ENCODE data around the gene ATAD2B.

The ATAD2B gene

DNA sequence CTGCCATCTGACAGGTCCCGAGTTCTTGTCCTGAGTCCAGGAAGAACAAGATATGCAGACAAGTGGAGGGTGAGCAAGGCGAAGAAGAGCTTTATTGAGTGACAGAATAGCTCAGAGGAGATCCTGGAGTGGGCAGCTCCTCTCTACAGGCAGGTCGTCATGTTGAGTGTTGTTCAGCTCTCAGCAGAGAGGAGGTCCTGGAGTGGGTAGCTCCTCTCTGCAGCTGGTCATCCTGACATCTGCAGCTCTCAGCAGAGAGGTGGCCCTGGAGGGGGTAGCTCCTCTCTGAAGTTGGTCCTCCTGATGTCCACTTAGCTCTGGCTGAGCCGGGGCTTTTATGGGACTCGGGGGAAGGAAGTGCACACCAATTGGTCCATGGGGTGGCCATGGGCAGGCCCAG, 90.4 kb downstream of the ATAD2B start:
- DNase-seq, result no peak

GRCh38 chr2:23835988-23836387, 90.9 kb downstream of the ATAD2B start:
- DNase-seq, result no peak

DNA sequence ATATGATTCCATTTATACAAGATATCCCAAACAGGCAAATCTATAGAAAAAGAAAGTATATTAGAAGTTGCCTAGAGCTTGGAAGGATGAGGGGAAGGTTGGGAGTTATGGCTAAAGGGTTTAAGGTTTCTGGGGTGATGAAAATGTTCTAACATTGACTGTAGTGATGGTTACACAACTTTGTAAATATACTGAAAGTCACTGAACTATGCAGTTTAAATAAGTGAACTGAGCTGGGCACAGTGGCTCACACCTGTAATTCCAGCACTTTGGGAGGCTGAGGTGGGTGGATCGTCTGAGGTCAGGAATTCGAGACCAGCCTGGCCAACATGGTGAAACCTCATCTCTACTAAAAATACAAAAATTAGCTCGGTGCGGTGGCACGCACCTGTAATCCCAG, 91.5 kb downstream of the ATAD2B start:
- no peak for DNase-seq

DNA sequence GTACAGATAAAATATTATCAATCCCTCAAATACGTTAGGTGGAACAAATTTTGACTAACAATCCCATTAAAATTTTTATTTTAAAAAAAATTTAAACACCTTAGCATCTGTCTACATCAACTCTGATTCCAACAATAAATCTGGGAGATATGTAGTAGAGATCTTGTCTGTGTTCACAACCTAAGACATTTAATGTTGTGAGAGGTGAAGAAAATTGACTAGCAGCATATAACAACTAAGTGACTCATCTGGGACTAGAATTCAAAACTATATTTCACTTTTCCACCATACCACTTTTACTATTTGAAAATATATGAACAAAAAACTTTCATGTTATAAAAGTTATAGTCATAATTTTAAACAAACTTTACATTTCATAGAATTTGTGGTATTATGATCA, 97.9 kb downstream of the ATAD2B start:
- DNase-seq, result no peak

DNA sequence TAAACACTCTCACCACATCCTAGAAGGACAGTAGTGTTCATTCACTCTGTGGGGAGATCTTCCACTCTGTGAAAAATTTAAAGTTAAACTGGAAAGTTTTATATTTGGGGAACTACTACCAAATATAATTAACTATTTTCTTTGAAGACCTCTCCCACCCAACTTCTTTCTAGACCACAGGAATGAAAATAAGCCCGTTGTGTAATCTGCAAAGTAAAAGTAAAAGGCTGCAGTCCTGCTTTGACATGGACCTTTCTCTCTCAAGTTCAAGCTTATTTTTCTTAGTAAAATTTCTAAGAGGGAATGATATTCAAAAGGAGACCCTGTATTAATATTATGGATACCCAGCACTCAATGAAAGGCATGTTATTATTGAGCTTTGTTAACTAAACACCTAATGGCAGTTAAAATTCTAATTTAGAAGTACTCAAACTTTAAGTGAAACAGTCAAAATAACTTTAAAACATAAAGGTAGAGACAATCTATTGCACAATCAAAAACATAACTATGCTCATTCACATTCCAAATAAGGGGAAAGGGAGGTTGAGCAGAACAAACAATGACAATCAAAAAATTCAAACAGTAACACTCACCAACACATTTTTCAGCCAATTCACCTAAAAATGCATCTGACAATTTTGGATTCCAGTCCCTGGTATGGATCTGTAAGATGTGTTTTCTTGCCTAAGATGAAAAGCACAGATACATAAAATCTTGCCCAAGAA, 98.5 kb downstream of the ATAD2B start:
- DNase-seq, result no peak

DNA sequence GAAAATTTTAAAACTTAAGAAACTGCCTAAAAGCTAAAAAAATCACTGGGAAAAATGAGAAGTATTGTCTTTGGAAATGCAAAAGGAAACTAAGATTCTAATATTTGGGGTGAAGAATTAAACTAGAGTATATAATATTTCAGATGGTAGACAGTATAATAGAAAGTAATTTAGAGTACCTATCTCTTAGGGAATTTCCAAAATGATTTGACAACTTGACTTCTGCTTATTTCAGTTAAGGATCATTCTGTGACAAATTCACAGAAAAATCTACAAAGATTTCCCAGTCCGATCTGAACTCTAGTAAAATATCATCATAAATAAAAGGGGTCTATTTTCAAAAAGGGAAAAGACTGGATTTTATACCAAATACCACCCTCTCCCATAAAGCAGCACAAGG, 99.6 kb downstream of the ATAD2B start:
- DNase-seq, result no peak

DNA sequence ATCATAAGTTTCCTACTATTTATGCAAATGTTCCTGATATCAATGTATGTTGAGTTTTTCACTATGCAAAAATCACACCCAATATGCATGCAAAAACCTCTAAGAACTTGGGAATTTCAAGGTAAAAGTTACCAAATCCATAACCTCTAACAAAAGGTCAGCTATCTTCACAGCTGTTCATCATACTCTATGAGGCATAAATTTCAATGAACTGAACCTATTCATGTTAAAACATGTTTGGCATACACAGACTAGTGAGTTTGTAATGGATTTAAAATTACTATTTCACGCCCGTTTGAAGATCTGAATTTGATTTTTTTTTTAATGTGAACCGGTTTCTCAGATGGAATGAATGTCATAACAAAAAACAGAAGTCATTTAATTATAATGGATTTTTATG, 100.2 kb downstream of the ATAD2B start:
- DNase-seq, result no peak

GRCh38 chr2:23826040-23826439, 100.9 kb downstream of the ATAD2B start:
- no peak for DNase-seq

GRCh38 chr2:23824777-23825212, 102.1 kb downstream of the ATAD2B start:
- no peak for DNase-seq

DNA sequence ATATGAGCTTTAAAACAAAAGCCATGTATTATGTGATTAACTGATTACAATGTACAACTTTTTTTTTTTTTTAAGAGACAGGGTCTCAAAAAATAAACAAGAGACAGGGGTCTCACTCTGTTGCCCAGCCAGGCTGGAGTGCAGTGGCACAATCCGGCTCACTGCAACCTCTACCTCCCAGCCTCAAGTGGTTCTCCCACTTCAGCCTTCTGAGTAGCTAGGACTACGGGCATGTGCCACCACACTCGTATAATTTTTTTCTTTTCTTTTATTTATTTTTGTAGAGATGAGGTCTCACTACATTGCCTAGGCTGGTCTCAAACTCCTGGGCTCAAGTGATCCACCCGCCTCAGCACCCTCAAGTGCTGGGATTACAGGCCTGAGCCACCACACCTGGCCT, 103.1 kb downstream of the ATAD2B start:
- no peak for DNase-seq

DNA sequence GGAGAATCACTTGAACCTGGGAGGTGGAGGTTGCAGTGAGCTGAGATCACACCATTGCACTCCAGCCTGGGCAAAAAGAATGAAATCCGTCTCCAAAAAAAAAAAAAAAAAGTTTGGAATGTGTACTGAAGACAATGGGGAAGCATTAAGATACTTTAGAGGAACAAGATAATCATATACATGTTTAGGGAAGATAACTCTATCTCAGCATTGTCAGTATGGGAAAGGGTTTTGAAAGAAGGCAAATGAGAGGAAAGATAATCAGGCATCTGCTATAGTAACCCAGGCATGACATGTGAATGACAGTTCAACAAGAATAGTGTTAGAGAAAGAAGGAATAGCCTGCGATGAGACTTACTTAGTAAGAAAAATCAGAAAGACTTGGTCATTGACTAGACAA, 112.0 kb downstream of the ATAD2B start:
- DNase-seq, result no peak

DNA sequence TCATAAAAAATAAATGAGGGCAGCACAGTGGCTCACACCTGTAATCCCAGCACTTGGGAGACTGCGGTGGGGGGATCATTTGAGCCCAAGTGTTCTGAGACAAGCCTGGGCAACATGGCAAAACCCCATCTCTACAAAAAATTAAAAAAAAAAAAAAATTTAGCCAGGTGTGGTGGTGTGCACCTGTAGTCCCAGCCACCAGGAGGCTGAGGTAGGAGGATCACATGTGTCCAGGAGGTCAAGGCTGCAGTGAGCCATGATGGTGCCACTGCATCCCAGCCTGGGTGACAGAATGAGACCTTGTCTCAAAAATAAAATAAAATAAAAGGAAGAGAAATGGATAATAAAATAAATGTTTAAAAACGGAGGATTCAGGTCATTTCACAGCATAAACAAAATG, 113.5 kb downstream of the ATAD2B start:
- no peak for DNase-seq

GRCh38 chr2:23809150-23809549, 117.8 kb downstream of the ATAD2B start:
- no peak for DNase-seq

DNA sequence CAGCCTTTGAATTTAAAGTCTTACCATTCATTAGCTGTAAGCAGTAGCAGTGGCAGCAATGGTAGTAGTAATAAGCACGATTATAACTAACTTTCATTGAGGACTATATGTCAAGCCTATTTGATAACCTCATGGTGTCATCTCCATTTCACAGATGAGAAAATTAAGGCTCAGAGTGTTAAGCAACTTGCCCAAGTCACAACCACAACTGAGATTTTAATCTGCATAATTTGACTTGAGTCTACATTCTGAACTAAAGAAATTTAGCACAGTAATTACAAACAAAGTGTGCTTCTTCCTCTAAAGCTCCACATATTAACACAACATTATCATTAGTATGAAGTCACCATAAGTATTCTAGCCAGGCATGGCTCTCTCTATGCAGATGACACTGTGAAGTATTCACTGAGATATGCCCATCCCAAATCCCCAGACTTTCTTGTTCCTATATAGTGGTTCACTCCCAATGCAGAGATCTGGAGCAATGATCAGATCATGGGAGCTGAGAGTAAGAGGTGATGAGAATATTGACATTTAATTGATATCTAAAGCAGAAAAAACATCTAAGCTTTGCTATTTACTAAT, 120.2 kb downstream of the ATAD2B start:
- DNase-seq, result no peak

- no peak for DNase-seq
Measured at GRCh38 chr2:23806201-23806600, 120.7 kb downstream of the ATAD2B start.

- DNase-seq, result no peak
Measured at GRCh38 chr2:23803965-23804542, 122.9 kb downstream of the ATAD2B start.

GRCh38 chr2:23803264-23803964, 123.5 kb downstream of the ATAD2B start:
- DNase-seq, result no peak

DNA sequence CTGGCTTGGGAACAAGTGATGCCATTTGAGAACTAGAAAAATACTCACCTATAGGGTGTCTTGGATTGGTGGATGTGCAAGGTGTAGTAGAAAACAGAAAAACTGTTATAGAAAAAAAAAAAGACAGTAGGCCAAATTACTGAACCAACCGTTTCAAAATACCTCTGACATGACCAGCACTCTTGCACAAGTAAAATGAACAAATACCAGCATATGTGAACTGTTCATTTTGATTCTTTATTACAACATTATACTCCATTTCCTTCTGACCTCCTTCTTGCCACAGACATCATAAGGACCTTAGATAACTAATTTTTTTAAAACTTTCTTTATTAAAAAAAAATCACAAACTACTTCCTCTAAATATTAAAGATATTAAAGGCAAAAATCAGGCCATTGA, 125.5 kb downstream of the ATAD2B start:
- no peak for DNase-seq

GRCh38 chr2:23794234-23794633, 132.7 kb downstream of the ATAD2B start:
- DNase-seq, result no peak

GRCh38 chr2:23793476-23793875, 133.4 kb downstream of the ATAD2B start:
- no peak for DNase-seq

- DNase-seq, result no peak
Measured at GRCh38 chr2:23791030-23791429, 135.9 kb downstream of the ATAD2B start.

GRCh38 chr2:23789012-23789411, 137.9 kb downstream of the ATAD2B start:
- no peak for DNase-seq

GRCh38 chr2:23788100-23788499, 138.8 kb downstream of the ATAD2B start:
- no peak for DNase-seq

GRCh38 chr2:23784971-23785370, 142.0 kb downstream of the ATAD2B start:
- no peak for DNase-seq

All from activated CD8-positive, alpha-beta memory T cell treated with anti-CD3 and anti-CD28 coated beads for 24 hours (primary cell).